PC-9 (cell line): ENCODE data around the gene B4GALT1. TPM values are rescaled to one million over a fixed set of nuclear protein-coding genes. Genes with fewer than 3 reads are reported as not detected.

ENCODE experiments used
- BruUV-seq: library from RNA; stranded (reverse); fragments of 400-500 nt; replicated peaks from 2 replicates; lab custom pipeline; 2021; lab: Mats Ljungman, UMichigan
- CTCF ChIA-PET: fragments of 300-600 bp; sonication (Branson Sonifier 250); formaldehyde crosslinking; loops from one replicate; lab custom pipeline; 2022; ENCODE audit warnings: antibody characterized with exemption; lab: Charles Lee
- POLR2A ChIA-PET: fragments of 300-600 bp; sonication (Branson Sonifier 250); formaldehyde crosslinking; loops from one replicate; lab custom pipeline; 2022; ENCODE audit warnings: antibody characterized with exemption; ENCODE audit not compliant: unreplicated experiment; lab: Charles Lee
- DNase-seq, 2 experiments: peaks; one replicate each; pipeline versions ENCODE4 v3.0.0 to v3.0.0-alpha.2; 2015 to 2022; ENCODE audit warnings: mixed read lengths in 1 of 2
- H2AFZ ChIP-seq: fragments of 200-600 bp; sonication (generic); 2 replicates; pipeline ENCODE4 v1.8.1; 2017; ENCODE audit warnings: antibody characterized with exemption
- H3F3A ChIP-seq: fragments of 200-600 bp; sonication (generic); 2 replicates; pipeline ENCODE4 v1.8.1; 2017; ENCODE audit warnings: antibody characterized with exemption, mild to moderate bottlenecking, low read depth; ENCODE audit not compliant: insufficient read depth
- H3K27ac ChIP-seq: fragments of 200-600 bp; sonication (generic); 2 replicates; pipeline ENCODE4 v1.6.1; 2016; ENCODE audit warnings: mixed run types
- H3K27me3 ChIP-seq: fragments of 200-600 bp; sonication (generic); 2 replicates; pipeline ENCODE4 v1.6.1; 2016; ENCODE audit warnings: low read depth, mixed run types; ENCODE audit not compliant: insufficient read depth
- H3K36me3 ChIP-seq: fragments of 200-600 bp; sonication (generic); 2 replicates; pipeline ENCODE4 v1.6.1; 2016; ENCODE audit warnings: low read depth, mixed run types
- H3K4me1 ChIP-seq: fragments of 200-600 bp; sonication (generic); replicated peaks from 2 replicates; pipeline ENCODE4 v1.6.1; 2016; ENCODE audit warnings: mixed run types; ENCODE audit not compliant: insufficient read depth
- H3K4me2 ChIP-seq: fragments of 200-600 bp; sonication (generic); 2 replicates; pipeline ENCODE4 v1.6.1; 2017; ENCODE audit warnings: mixed run types
- H3K4me3 ChIP-seq: fragments of 200-600 bp; sonication (generic); 2 replicates; pipeline ENCODE4 v1.6.1; 2016; ENCODE audit warnings: mixed run types
- H3K79me2 ChIP-seq: fragments of 200-600 bp; sonication (generic); 2 replicates; pipeline ENCODE4 v1.6.1; 2017; ENCODE audit warnings: low read depth, mixed run types
- H3K9me2 ChIP-seq: fragments of 200-600 bp; sonication (generic); 2 replicates; pipeline ENCODE4 v1.8.1; 2017; ENCODE audit warnings: mild to moderate bottlenecking; ENCODE audit not compliant: insufficient read depth
- H3K9me3 ChIP-seq: fragments of 200-600 bp; sonication (generic); 2 replicates; pipeline ENCODE4 v1.8.1; 2016; ENCODE audit warnings: low read depth; ENCODE audit not compliant: insufficient read depth
- H4K20me1 ChIP-seq: fragments of 200-600 bp; sonication (generic); 2 replicates; pipeline ENCODE4 v1.8.1; 2017; ENCODE audit not compliant: insufficient read depth
- EZH2 ChIP-seq: fragments of 200-600 bp; sonication (generic); IDR thresholded peaks from 2 replicates; pipeline ENCODE4 v1.8.0; 2017; ENCODE audit warnings: antibody characterized with exemption, low read depth
- intact Hi-C: fragments of 100-400 bp; cut with micrococcal nuclease; formaldehyde crosslinking; loops from one replicate; pipeline ENCODE4 v1.10.0; 2022; ENCODE audit not compliant: unreplicated experiment
- total RNA-seq: library from RNA; stranded (reverse); gene quantifications from 2 replicates; pipeline ENCODE4 v1.2.3, GENCODE V29; 2021
- TF ChIP-seq, protein P1 (sequence below): fragments of 200-600 bp; sonication (generic); conservative IDR thresholded peaks from 2 replicates; pipeline ENCODE4 v1.6.1; 2017; ENCODE audit warnings: mixed run types, antibody characterized with exemption, mild to moderate bottlenecking, moderate library complexity

Gene B4GALT1
- total RNA-seq, 1 experiment from 2014 or later: 87.2 TPM

DNA sequence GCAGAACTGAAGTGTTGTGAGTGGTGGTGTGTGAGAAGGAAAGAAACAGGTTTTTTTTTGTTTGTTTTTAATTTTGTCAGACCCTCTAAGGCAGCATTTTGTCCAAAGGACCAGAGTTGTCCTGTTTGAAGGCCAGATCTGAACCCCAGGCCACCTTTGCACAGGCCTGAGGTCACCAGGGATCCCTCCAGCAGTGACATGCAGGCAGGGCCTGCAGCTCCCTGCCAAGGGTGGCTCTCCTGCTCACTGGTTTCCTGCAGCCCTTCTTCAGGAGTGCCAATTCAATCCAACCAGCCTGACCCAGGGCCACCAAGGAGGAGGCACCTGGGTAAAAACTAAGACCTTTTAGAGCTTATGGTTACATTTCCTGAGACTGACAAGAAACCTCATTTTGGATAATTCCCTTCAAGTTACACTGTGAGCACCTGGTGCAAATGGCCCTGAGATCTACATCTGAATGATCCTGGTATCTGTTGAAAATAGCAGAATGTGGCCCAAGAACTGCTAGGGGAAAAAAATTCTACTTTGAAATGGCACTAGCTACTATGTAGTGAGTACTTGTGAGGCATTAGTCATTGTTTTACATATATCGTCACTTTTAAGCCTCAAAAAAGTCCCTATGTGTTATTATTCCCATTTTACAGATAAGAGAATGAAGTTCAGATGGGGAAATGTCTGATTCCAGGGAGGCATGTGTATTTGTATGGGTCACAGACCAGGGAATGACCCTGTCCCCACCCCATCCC, 57.1 kb downstream of the B4GALT1 start:
- H3K4me1 ChIP-seq: peaks cover 26% of the 10 kb centered on the region
- ChIA-PET CTCF (no interaction called here), POLR2A (no interaction called here)
- intact Hi-C loops: no loop called here
- H3F3A ChIP-seq: peaks cover 6% of the 10 kb centered on the region; the same call in 1 of the 2 replicates
- no peaks in the 10 kb centered on the region for H3K9me3 ChIP-seq
- H3K4me2 ChIP-seq: no peak overlapping the region
- no peaks in the 10 kb centered on the region for H3K79me2 ChIP-seq
- no peaks in the 10 kb centered on the region for H3K9me2 ChIP-seq
- H3K4me3 ChIP-seq: no peak overlapping the region
- BruUV-seq: no TSS peak
- no peak overlapping the region for H2AFZ ChIP-seq
- no peaks in the 10 kb centered on the region for H3K27me3 ChIP-seq
- no peak for DNase-seq
- TF ChIP-seq, protein P1, sequence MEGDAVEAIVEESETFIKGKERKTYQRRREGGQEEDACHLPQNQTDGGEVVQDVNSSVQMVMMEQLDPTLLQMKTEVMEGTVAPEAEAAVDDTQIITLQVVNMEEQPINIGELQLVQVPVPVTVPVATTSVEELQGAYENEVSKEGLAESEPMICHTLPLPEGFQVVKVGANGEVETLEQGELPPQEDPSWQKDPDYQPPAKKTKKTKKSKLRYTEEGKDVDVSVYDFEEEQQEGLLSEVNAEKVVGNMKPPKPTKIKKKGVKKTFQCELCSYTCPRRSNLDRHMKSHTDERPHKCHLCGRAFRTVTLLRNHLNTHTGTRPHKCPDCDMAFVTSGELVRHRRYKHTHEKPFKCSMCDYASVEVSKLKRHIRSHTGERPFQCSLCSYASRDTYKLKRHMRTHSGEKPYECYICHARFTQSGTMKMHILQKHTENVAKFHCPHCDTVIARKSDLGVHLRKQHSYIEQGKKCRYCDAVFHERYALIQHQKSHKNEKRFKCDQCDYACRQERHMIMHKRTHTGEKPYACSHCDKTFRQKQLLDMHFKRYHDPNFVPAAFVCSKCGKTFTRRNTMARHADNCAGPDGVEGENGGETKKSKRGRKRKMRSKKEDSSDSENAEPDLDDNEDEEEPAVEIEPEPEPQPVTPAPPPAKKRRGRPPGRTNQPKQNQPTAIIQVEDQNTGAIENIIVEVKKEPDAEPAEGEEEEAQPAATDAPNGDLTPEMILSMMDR: no peak
- TF ChIP-seq EZH2: no peak
- no peak overlapping the region for H3K27ac ChIP-seq
- no peaks in the 10 kb centered on the region for H4K20me1 ChIP-seq
- H3K36me3 ChIP-seq: no peaks in the 10 kb centered on the region

DNA sequence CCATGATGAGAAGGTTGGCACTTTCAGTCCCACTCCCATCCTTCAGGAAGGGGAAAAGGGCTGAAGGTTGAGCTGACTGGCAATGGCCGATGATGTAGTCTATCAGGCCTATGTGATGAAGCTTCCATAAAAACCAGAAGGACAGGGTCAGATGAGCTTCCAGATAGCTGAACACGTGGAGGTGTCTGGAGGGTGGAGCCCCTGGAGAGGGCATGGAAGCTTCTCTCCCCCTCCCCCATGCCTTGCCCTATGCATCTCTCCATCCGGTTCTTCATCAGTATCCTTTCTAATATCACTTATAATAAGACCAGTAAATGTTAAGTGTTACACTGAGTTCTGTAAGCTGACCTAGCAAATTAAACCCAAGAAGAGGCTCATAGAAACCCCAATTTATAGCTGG, 58.0 kb downstream of the B4GALT1 start:
- no peak overlapping the region for H3K4me2 ChIP-seq
- H3K4me1 ChIP-seq: peaks cover 26% of the 10 kb centered on the region
- TF ChIP-seq, protein P1: no peak
- no peak for TF ChIP-seq EZH2
- no peaks in the 10 kb centered on the region for H3K79me2 ChIP-seq
- CTCF ChIA-PET: no interaction called here
- no peaks in the 10 kb centered on the region for H3K36me3 ChIP-seq
- POLR2A ChIA-PET: no interaction called here
- H3K9me3 ChIP-seq: no peaks in the 10 kb centered on the region
- H3K27ac ChIP-seq: 0 out of 2 replicates have a peak overlapping the region, but pooled peaks have one; percentile 6
- peaks cover 6% of the 10 kb centered on the region; the same call in 1 of the 2 replicates for H3F3A ChIP-seq
- H3K27me3 ChIP-seq: no peaks in the 10 kb centered on the region
- DNase-seq: no peak
- no peaks in the 10 kb centered on the region for H3K9me2 ChIP-seq
- H3K4me3 ChIP-seq: no peak overlapping the region
- intact Hi-C loops: no loop called here
- no peaks in the 10 kb centered on the region for H4K20me1 ChIP-seq
- BruUV-seq: no TSS peak
- no peak overlapping the region for H2AFZ ChIP-seq

DNA sequence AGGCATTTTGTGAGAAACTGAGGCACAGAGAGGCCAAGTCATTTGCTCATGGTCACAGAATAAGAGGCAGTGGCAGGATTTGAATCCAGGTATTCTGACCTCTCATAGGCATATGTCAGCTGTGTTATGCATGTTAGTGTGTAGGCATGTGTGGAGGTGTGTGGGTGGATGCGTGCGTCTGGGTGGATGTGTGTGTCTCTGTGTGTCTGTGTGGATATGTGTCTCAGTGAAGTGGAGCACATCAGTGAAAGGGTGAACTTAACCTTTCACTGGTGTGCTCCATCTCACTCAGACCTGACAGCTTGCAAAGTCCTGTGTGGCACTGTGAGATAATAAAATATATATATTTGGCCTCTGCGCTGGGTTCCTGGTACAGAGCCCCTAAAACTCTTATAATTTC, 58.7 kb downstream of the B4GALT1 start:
- H3K9me3 ChIP-seq: no peaks in the 10 kb centered on the region
- H2AFZ ChIP-seq: no peak overlapping the region
- no TSS peak for BruUV-seq
- no peak overlapping the region for H3K4me2 ChIP-seq
- TF ChIP-seq, protein P1: no peak
- no peak for TF ChIP-seq EZH2
- H3K27me3 ChIP-seq: no peaks in the 10 kb centered on the region
- H3K79me2 ChIP-seq: no peaks in the 10 kb centered on the region
- intact Hi-C loops: no loop called here
- H3F3A ChIP-seq: peaks cover 6% of the 10 kb centered on the region; the same call in 1 of the 2 replicates
- POLR2A ChIA-PET: no interaction called here
- no peaks in the 10 kb centered on the region for H4K20me1 ChIP-seq
- no peak overlapping the region for H3K4me3 ChIP-seq
- no peaks in the 10 kb centered on the region for H3K36me3 ChIP-seq
- H3K4me1 ChIP-seq: peaks cover 32% of the 10 kb centered on the region
- DNase-seq: no peak
- CTCF ChIA-PET: no interaction called here
- no peaks in the 10 kb centered on the region for H3K9me2 ChIP-seq
- no peak overlapping the region for H3K27ac ChIP-seq
